Measurements from ENCODE around the gene GAL3ST1. TPM values are rescaled to one million over a fixed set of nuclear protein-coding genes. Genes with fewer than 3 reads are reported as not detected.

Gene GAL3ST1
- total and polyA plus RNA-seq, 8 donors, result 2.2 to 8.5 (median 4.2) TPM

GRCh38 chr22:30574997-30575671 is 669 bp upstream of the GAL3ST1 start:
- Histone ChIP-seq H3K9me3 (no peaks in the 10 kb centered on the region), H3K4me1 (peaks cover 5 to 24% (median 20%) of the 10 kb centered on the region in 3 donors), H3K4me3 (peak overlapping the region in 2 of 4 donors; percentile 48 to 56), H3K27ac (peak overlapping the region; percentile 38 to 86 (median 56)), H3K27me3 (no peaks in the 10 kb centered on the region), H3K36me3 (peaks cover 2 to 40% (median 36%) of the 10 kb centered on the region in 3 donors)
- DNase-seq (peak in 5 of 6 donors; percentile 58 to 74 (median 69)), ATAC-seq (peak; percentile 57 to 68 (median 62)), FAIRE-seq (no peak)
- intact Hi-C loops (cut with DNase I), result no loop called here
- 17 to 21% methylated on average over 12 of the region's 12 CpGs for WGBS, 2 donors
- TF ChIP-seq CTCF (IDR thresholded peaks at IDR 0.05), result no peak

GRCh38 chr22:30573594-30574094 is 821 bp downstream of the GAL3ST1 start:
- DNase-seq, result peak in 4 of 6 donors; percentile 34 to 56 (median 42)
- H3K36me3 ChIP-seq, result peaks cover 0 to 25% (median 22%) of the 10 kb centered on the region in 3 donors
- no peaks in the 10 kb centered on the region for H3K9me3 ChIP-seq
- intact Hi-C loops (cut with DNase I), result no loop called here
- TF ChIP-seq CTCF (IDR thresholded peaks at IDR 0.05), result no peak
- H3K4me3 ChIP-seq, result peak overlapping the region in 3 of 4 donors; percentile 12 to 56 (median 48)
- ATAC-seq, result peak; percentile 33 to 63 (median 47)
- no peaks in the 10 kb centered on the region for H3K27me3 ChIP-seq
- 12 to 15% methylated on average over 7 of the region's 7 CpGs for WGBS, 2 donors
- peaks cover 5 to 24% (median 20%) of the 10 kb centered on the region in 3 donors for H3K4me1 ChIP-seq
- no peak for FAIRE-seq
- peak overlapping the region; percentile 31 to 86 (median 62) for H3K27ac ChIP-seq

GRCh38 chr22:30572840-30573593 is 1.4 kb downstream of the GAL3ST1 start:
- H3K27ac ChIP-seq, result peak overlapping the region; percentile 31 to 86 (median 62)
- peaks cover 5 to 24% (median 20%) of the 10 kb centered on the region in 3 donors for H3K4me1 ChIP-seq
- H3K9me3 ChIP-seq, result no peaks in the 10 kb centered on the region
- peak overlapping the region in 1 of 4 donors; percentile 56 for H3K4me3 ChIP-seq
- no peak for TF ChIP-seq CTCF (IDR thresholded peaks at IDR 0.05)
- ATAC-seq (peak; percentile 5 to 27 (median 12)), FAIRE-seq (no peak), DNase-seq (peak in 3 of 6 donors; percentile 27 to 33 (median 28))
- intact Hi-C loops (cut with DNase I), result no loop called here
- 22 to 28% methylated on average over 12 of the region's 12 CpGs for WGBS, 2 donors
- peaks cover 0 to 18% (median 16%) of the 10 kb centered on the region in 3 donors for H3K36me3 ChIP-seq
- H3K27me3 ChIP-seq, result no peaks in the 10 kb centered on the region

- H3K27me3 ChIP-seq, result no peaks in the 10 kb centered on the region
- H3K4me3 ChIP-seq, result no peak overlapping the region
- peaks cover 0 to 13% (median 9%) of the 10 kb centered on the region in 3 donors for H3K36me3 ChIP-seq
- 84 to 86% methylated on average over 6 of the region's 6 CpGs for WGBS, 2 donors
- DNase-seq (no peak), FAIRE-seq (no peak), ATAC-seq (no peak)
- intact Hi-C loops (cut with DNase I), result no loop called here
- peaks cover 5 to 24% (median 20%) of the 10 kb centered on the region in 3 donors for H3K4me1 ChIP-seq
- no peak overlapping the region for H3K27ac ChIP-seq
- H3K9me3 ChIP-seq, result no peaks in the 10 kb centered on the region
- TF ChIP-seq CTCF (IDR thresholded peaks at IDR 0.05), result no peak
Measured at GRCh38 chr22:30572210-30572609, 2.3 kb downstream of the GAL3ST1 start.

All from pancreas (tissue), 10 donors.